OCI-LY3 (cell line): Measurements from ENCODE around the gene CAMTA1.
"Not testable (repeated sequence)": the region's sequence is repeated elsewhere in the genome, so short reads cannot be mapped to it uniquely, and the experiment has no call there.

Experiments
- H2AFZ ChIP-seq: fragments of 200-600, 300-600 bp; shearing (Covaris generic); 2 replicates; pipeline ENCODE4 v1.6.0; 2014; ENCODE audit warnings: antibody characterized with exemption, low read depth, low read length
- H3K27ac ChIP-seq: fragments of 200-600, 300-600 bp; sonication (generic); 2 replicates; pipeline ENCODE4 v1.5.1; 2014; ENCODE audit warnings: mild to moderate bottlenecking, low read length, moderate library complexity, mixed read lengths
- H3K27me3 ChIP-seq: fragments of 200-600, 300-600 bp; sonication (generic); 2 replicates; pipeline ENCODE4 v1.6.1; 2014; ENCODE audit warnings: low read depth, low read length, mixed read lengths
- H3K36me3 ChIP-seq: fragments of 200-600, 300-600 bp; sonication (generic); replicated peaks from 2 replicates; pipeline ENCODE3; 2014; ENCODE audit warnings: low read depth, low read length, mixed read lengths
- H3K4me1 ChIP-seq: fragments of 300-600, 200-600 bp; sonication (generic); 2 replicates; pipeline ENCODE4 v1.6.1; 2014; ENCODE audit warnings: low read length, mixed read lengths
- H3K4me2 ChIP-seq: fragments of 200-600, 300-600 bp; sonication (generic); 2 replicates; pipeline ENCODE4 v1.6.1; 2014; ENCODE audit warnings: low read length, mixed read lengths
- H3K4me3 ChIP-seq: fragments of 300-600, 200-600 bp; sonication (generic); 2 replicates; pipeline ENCODE4 v1.5.1; 2014; ENCODE audit warnings: antibody characterized with exemption, mild to moderate bottlenecking, low read length, moderate library complexity
- H3K79me2 ChIP-seq: fragments of 300-600, 200-600 bp; shearing (Covaris generic); 2 replicates; pipeline ENCODE4 v1.6.1; 2014; ENCODE audit warnings: mild to moderate bottlenecking, low read length, mixed read lengths
- H3K9ac ChIP-seq: fragments of 300-600, 200-600 bp; shearing (Covaris generic); 2 replicates; pipeline ENCODE4 v1.6.0; 2014; ENCODE audit warnings: mild to moderate bottlenecking, low read length, moderate library complexity
- H3K9me3 ChIP-seq: fragments of 200-600, 300-600 bp; shearing (Covaris generic); 2 replicates; pipeline ENCODE4 v1.6.1; 2014; ENCODE audit warnings: low read length, mixed read lengths; ENCODE audit not compliant: insufficient read depth
- H4K20me1 ChIP-seq: fragments of 200-600, 300-600 bp; sonication (generic); 2 replicates; pipeline ENCODE4 v1.6.1; 2016; ENCODE audit warnings: low read length, mixed read lengths; ENCODE audit not compliant: insufficient read depth
- EZH2phosphoT487 ChIP-seq: fragments of 200-600 bp; shearing (Covaris generic); IDR thresholded peaks from 2 replicates; pipeline ENCODE4 v1.6.1; 2018; ENCODE audit warnings: antibody characterized with exemption, mixed run types, low read depth
- TF ChIP-seq, protein P1 (sequence below): fragments of 200-600, 300-600 bp; sonication (generic); IDR thresholded peaks from 2 replicates; pipeline ENCODE4 v1.5.1; 2014; ENCODE audit warnings: antibody characterized with exemption, low read length, low read depth

Gene CAMTA1

DNA sequence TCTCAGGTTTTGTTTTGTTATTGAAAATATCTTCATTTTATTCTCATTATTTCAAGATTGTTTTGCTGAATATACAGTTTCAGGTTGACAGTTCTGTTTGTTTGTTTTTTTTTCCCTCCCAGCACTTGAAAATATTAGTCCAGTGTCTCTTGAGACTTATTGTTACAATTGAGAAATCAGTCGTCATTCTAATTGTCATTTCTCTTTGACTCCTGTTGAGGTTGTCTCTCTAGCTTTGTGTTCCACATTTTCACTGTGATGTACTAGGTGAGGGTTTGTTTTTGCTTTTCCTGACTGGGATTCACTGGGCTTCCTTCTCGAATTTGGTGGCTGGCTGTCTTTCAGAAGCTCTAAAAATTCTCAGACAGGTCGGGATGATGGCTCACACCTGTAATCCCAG is 542.6 kb downstream of the CAMTA1 start:
- no peaks in the 10 kb centered on the region for H4K20me1 ChIP-seq
- H3K27me3 ChIP-seq, result no peaks in the 10 kb centered on the region
- H3K9me3 ChIP-seq, result no peaks in the 10 kb centered on the region
- no peak for TF ChIP-seq EZH2phosphoT487
- TF ChIP-seq, protein P1, sequence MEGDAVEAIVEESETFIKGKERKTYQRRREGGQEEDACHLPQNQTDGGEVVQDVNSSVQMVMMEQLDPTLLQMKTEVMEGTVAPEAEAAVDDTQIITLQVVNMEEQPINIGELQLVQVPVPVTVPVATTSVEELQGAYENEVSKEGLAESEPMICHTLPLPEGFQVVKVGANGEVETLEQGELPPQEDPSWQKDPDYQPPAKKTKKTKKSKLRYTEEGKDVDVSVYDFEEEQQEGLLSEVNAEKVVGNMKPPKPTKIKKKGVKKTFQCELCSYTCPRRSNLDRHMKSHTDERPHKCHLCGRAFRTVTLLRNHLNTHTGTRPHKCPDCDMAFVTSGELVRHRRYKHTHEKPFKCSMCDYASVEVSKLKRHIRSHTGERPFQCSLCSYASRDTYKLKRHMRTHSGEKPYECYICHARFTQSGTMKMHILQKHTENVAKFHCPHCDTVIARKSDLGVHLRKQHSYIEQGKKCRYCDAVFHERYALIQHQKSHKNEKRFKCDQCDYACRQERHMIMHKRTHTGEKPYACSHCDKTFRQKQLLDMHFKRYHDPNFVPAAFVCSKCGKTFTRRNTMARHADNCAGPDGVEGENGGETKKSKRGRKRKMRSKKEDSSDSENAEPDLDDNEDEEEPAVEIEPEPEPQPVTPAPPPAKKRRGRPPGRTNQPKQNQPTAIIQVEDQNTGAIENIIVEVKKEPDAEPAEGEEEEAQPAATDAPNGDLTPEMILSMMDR, result no peak
- H3K79me2 ChIP-seq, result no peaks in the 10 kb centered on the region
- H3K4me2 ChIP-seq, result no peak overlapping the region
- H3K4me1 ChIP-seq, result no peaks in the 10 kb centered on the region
- H3K27ac ChIP-seq, result no peak overlapping the region
- no peak overlapping the region for H3K4me3 ChIP-seq
- no peaks in the 10 kb centered on the region for H3K36me3 ChIP-seq
- H2AFZ ChIP-seq, result no peak overlapping the region
- no peak overlapping the region for H3K9ac ChIP-seq

DNA sequence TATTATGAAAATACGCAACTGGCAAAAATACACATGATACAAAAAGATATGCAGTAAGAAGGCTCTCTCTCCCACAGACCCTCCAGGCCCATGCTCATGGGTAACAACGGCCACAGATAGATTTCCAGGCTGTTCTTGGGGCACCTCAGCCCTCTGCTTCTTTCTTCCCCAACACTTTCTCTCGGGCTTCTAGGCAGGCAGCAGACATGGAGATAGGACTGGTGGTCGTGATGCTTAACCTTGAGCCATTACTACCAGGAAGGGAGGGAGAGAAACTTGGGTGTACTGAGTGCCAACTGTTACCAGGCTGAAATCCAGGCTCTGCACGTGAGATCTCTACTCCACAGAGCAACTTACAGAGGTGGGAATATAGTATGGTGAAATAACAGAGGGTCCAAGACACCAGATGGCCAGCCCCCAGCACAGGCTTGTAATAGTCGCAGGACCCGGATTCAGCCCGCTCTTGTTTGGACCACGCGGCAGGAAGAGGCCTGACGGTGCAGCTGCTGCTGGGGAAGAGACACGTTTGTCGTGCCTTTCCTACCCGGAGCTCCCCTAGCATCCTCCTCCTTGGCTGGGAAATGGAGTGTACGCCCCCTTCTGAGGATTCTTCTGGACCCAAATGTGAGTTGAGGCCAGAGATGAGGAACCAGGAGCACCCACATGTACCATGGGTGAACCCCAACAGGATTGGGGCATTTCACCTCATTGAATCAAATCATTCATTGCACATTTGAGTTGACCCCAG is 544.8 kb downstream of the CAMTA1 start:
- no peak overlapping the region for H3K27ac ChIP-seq
- no peaks in the 10 kb centered on the region for H3K27me3 ChIP-seq
- H3K4me1 ChIP-seq, result no peaks in the 10 kb centered on the region
- TF ChIP-seq EZH2phosphoT487, result no peak
- TF ChIP-seq, protein P1, result no peak
- H3K36me3 ChIP-seq, result no peaks in the 10 kb centered on the region
- no peaks in the 10 kb centered on the region for H4K20me1 ChIP-seq
- H3K4me3 ChIP-seq, result no peak overlapping the region
- H3K79me2 ChIP-seq, result no peaks in the 10 kb centered on the region
- no peak overlapping the region for H2AFZ ChIP-seq
- H3K9ac ChIP-seq, result no peak overlapping the region
- H3K9me3 ChIP-seq, result no peaks in the 10 kb centered on the region
- no peak overlapping the region for H3K4me2 ChIP-seq

DNA sequence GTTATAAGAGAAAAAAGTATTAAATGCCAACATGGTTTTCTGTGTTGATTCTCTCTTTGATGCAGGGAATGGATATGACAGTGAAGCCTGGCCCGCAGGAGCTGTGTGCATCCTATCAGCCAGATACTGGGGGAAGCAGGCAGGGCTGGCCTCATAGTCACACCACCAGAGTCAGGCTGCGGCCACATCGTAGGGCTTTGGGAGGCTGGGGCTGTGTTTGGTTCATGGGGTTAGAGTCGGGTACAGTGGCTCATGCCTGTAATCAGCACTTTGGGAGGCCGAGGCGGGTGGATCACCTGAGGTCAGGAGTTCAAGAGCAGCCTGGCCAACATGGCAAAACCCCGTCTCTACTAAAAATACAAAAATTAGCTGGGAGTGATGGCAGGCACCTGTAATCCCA is 545.5 kb downstream of the CAMTA1 start:
- H3K36me3 ChIP-seq, H4K20me1 ChIP-seq, H3K27me3 ChIP-seq, H2AFZ ChIP-seq, H3K4me2 ChIP-seq, H3K4me1 ChIP-seq, H3K9ac ChIP-seq, H3K4me3 ChIP-seq, H3K9me3 ChIP-seq, H3K79me2 ChIP-seq, H3K27ac ChIP-seq: not testable (repeated sequence)

DNA sequence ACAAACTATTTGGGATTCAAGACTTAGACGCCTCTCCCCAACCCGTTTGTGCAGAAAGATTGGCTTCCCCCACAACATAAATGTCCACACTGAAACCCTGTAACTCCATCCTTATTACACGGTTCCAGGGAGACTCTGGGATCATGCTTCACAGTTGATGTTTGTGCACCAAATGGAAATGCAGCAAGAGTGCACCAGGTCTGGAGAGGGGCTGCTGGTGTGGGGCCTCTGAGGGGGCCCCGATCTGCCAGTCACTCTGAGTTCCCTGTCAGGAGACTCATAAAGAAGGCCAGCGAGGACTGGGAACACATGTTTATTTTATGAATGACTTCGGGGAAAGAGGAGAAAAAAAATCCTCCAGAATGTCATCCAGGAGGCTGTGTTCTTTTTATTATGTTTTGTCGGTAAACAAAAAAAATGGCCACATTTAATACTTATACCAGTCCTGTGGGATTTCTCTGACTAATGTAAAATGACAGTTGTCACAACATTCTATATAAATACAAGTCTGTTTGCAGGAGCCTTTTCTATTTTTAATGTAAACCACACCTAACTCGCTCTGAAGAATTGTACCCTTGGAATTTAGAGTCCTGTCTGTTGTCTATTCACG is 546.8 kb downstream of the CAMTA1 start:
- H3K79me2 ChIP-seq, result no peaks in the 10 kb centered on the region
- H3K36me3 ChIP-seq, result no peaks in the 10 kb centered on the region
- no peak overlapping the region for H2AFZ ChIP-seq
- H3K9me3 ChIP-seq, result no peaks in the 10 kb centered on the region
- no peaks in the 10 kb centered on the region for H3K4me1 ChIP-seq
- no peak overlapping the region for H3K27ac ChIP-seq
- no peak for TF ChIP-seq EZH2phosphoT487
- TF ChIP-seq, protein P1, result no peak
- H3K9ac ChIP-seq, result no peak overlapping the region
- no peaks in the 10 kb centered on the region for H4K20me1 ChIP-seq
- no peak overlapping the region for H3K4me3 ChIP-seq
- H3K4me2 ChIP-seq, result no peak overlapping the region
- no peaks in the 10 kb centered on the region for H3K27me3 ChIP-seq
